Keratinocyte (primary cell): ENCODE results near the gene PCDH7. TPM values are rescaled to one million over a fixed set of nuclear protein-coding genes. Genes with fewer than 3 reads are reported as not detected.
A peak's percentile ranks its signal among the peaks of the same experiment; 100 is the strongest.

Experiments
- DNase-seq: peaks from one replicate; pipeline ENCODE4 v3.0.0-alpha.2; 2011; ENCODE audit warnings: low read depth, missing footprints, low spot score
- FAIRE-seq: peaks from 2 replicates; lab custom pipeline; 2011; peaks lifted over from hg19 to GRCh38; lab: Jason Lieb, UNC
- H2AFZ ChIP-seq: 2 replicates; pipeline ENCODE4 v1.6.0; 2012; ENCODE audit warnings: low read length, control low read depth, inconsistent platforms; ENCODE audit not compliant: control insufficient read depth
- H3K27ac ChIP-seq: 2 replicates; pipeline ENCODE4 v1.5.1; 2011; ENCODE audit warnings: low read length; ENCODE audit not compliant: control insufficient read depth, insufficient read depth
- H3K27me3 ChIP-seq: 3 replicates; pipeline ENCODE4 v1.6.0; 2011; ENCODE audit warnings: low read length; ENCODE audit not compliant: control insufficient read depth, insufficient read depth; ENCODE audit errors: extremely low read depth
- H3K36me3 ChIP-seq, 2 experiments: 2 replicates in 1 of 2; 3 replicates in 1 of 2; pipeline ENCODE4 v1.5.1; 2011; ENCODE audit warnings: low read length in 2 of 2, mild to moderate bottlenecking in 1 of 2; ENCODE audit not compliant: control insufficient read depth in 2 of 2, insufficient read depth in 2 of 2; ENCODE audit errors: extremely low read depth in 1 of 2
- H3K4me1 ChIP-seq: 3 replicates; pipeline ENCODE4 v1.5.1; 2011; ENCODE audit warnings: low read length; ENCODE audit not compliant: control insufficient read depth, insufficient read depth; ENCODE audit errors: extremely low read depth
- H3K4me2 ChIP-seq: 3 replicates; pipeline ENCODE4 v1.6.0; 2011; ENCODE audit warnings: low read depth, low read length; ENCODE audit not compliant: control insufficient read depth, insufficient read depth; ENCODE audit errors: extremely low read depth
- H3K4me3 ChIP-seq, 3 experiments: fragments of 200-600 bp in 1 of 3; sonication (generic) in 1 of 3; 2 replicates in 2 of 3; 3 replicates in 1 of 3; pipeline ENCODE4 v1.5.1; 2011 to 2016; ENCODE audit warnings: low read length in 3 of 3, mild to moderate bottlenecking in 3 of 3, control low read depth in 2 of 3, inconsistent platforms in 1 of 3, low read depth in 1 of 3, mixed read lengths in 1 of 3, mixed run types in 1 of 3, moderate library complexity in 1 of 3; ENCODE audit not compliant: control insufficient read depth in 2 of 3, insufficient read depth in 2 of 3; ENCODE audit errors: extremely low read depth in 1 of 3
- H3K79me2 ChIP-seq: 2 replicates; pipeline ENCODE4 v1.6.0; 2012; ENCODE audit warnings: low read length; ENCODE audit not compliant: control insufficient read depth, insufficient read depth
- H3K9ac ChIP-seq: 3 replicates; pipeline ENCODE4 v1.6.0; 2011; ENCODE audit warnings: low read length; ENCODE audit not compliant: control insufficient read depth, insufficient read depth; ENCODE audit errors: extremely low read depth
- H3K9me1 ChIP-seq: 3 replicates; pipeline ENCODE4 v1.6.0; 2011; ENCODE audit warnings: low read length; ENCODE audit not compliant: control insufficient read depth, insufficient read depth; ENCODE audit errors: extremely low read depth
- H3K9me3 ChIP-seq: 2 replicates; pipeline ENCODE4 v1.5.1; 2012; ENCODE audit warnings: low read depth, low read length; ENCODE audit not compliant: control insufficient read depth
- H4K20me1 ChIP-seq: 3 replicates; pipeline ENCODE4 v1.6.0; 2011; ENCODE audit warnings: low read length; ENCODE audit not compliant: control insufficient read depth, insufficient read depth; ENCODE audit errors: extremely low read depth
- dilution Hi-C: fragments of 300-500 bp; cut with MboI; formaldehyde crosslinking; loops from one replicate; pipeline ENCODE4 v1.7.0; 2020; ENCODE audit warnings: low sequenced_read_pairs; ENCODE audit not compliant: extremely low pct_ligation_motif_present
- polyA plus RNA-seq, 5 experiments: library from polyadenylated mRNA; depleted of rRNA in 3 of 5; stranded (reverse) in 3 of 5; stranded (forward) in 1 of 5; unstranded in 1 of 5; fragments of >200 nt; gene quantifications; 1 replicate in 1 of 5; 2 replicates in 3 of 5; 3 replicates in 1 of 5; pipeline versions ENCODE4 v1.2.1 to v1.2.3, GENCODE V29; 2011 to 2012; ENCODE audit warnings: missing spikeins in 2 of 5, low read depth in 1 of 5, low replicate concordance in 1 of 5
- TF ChIP-seq, protein P1 (sequence below), 3 experiments: IDR thresholded peaks in 1 of 3; conservative IDR thresholded peaks in 1 of 3; optimal IDR thresholded peaks in 1 of 3; 2 replicates in 2 of 3; 3 replicates in 1 of 3; pipeline versions ENCODE3 to v1.5.1; 2011; ENCODE audit warnings: low read length in 3 of 3, mild to moderate bottlenecking in 3 of 3, moderate library complexity in 2 of 3, control low read depth in 1 of 3, inconsistent platforms in 1 of 3; ENCODE audit not compliant: insufficient read depth in 2 of 3; ENCODE audit errors: extremely low read depth in 1 of 3

PCDH7 gene
- polyA plus RNA-seq, 1 donor (not counting 4 experiments of a cell fraction or from before 2014, with no cell fraction given), result 28.1 TPM

DNA sequence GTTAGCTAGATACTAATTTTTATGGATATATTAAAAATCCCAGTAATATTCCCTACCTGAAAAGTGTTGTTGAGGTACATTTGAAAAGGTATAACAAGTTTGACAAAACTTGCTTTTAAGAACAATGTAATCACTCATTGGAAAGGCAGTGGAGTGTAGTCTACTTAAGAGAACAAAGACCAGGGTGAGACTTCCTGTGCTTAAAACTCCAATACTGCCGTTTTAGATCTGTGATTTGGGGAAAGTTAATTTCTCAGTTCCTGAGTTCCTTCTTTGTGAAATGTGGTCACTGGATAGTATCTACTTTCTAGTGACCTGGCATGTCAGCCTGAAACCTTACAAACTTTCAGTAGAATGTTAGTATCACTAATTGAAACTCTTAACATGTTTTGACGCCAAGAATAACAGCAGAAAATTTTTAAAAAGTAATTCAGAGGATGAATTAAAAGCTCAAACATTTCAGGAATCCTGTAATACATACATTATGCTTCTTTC is 56.8 kb downstream of the PCDH7 start:
- FAIRE-seq, result no peak
- H3K27me3 ChIP-seq, result no peaks in the 10 kb centered on the region
- no peaks in the 10 kb centered on the region for H3K9me3 ChIP-seq
- TF ChIP-seq, protein P1, sequence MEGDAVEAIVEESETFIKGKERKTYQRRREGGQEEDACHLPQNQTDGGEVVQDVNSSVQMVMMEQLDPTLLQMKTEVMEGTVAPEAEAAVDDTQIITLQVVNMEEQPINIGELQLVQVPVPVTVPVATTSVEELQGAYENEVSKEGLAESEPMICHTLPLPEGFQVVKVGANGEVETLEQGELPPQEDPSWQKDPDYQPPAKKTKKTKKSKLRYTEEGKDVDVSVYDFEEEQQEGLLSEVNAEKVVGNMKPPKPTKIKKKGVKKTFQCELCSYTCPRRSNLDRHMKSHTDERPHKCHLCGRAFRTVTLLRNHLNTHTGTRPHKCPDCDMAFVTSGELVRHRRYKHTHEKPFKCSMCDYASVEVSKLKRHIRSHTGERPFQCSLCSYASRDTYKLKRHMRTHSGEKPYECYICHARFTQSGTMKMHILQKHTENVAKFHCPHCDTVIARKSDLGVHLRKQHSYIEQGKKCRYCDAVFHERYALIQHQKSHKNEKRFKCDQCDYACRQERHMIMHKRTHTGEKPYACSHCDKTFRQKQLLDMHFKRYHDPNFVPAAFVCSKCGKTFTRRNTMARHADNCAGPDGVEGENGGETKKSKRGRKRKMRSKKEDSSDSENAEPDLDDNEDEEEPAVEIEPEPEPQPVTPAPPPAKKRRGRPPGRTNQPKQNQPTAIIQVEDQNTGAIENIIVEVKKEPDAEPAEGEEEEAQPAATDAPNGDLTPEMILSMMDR (optimal IDR thresholded peaks at IDR 0.05 in 1 of 3, IDR thresholded peaks at IDR 0.05 in 1 of 3, conservative IDR thresholded peaks at IDR 0.05 in 1 of 3; ENCODE audit: extremely low read depth in 1 of 3, insufficient read depth in 2 of 3, low read length in 3 of 3), result no peak
- peak overlapping the region; percentile 29 for H3K4me2 ChIP-seq
- H4K20me1 ChIP-seq, result no peaks in the 10 kb centered on the region
- H3K36me3 ChIP-seq, result no peaks in the 10 kb centered on the region
- H2AFZ ChIP-seq, result peak overlapping the region; percentile 67
- no peak overlapping the region for H3K4me3 ChIP-seq
- no peak overlapping the region for H3K9ac ChIP-seq
- H3K9me1 ChIP-seq, result no peaks in the 10 kb centered on the region
- no peak overlapping the region for H3K27ac ChIP-seq
- DNase-seq, result no peak
- no peaks in the 10 kb centered on the region for H3K4me1 ChIP-seq
- no peaks in the 10 kb centered on the region for H3K79me2 ChIP-seq
- dilution Hi-C loops, result no loop called here
